GM12878 (cell line): ENCODE data around the gene ARRB2.

Experiments
- ASH2L ChIP-seq: fragments of 300-600, 200-600 bp; sonication (generic); IDR thresholded peaks from 2 replicates; pipeline ENCODE4 v1.6.1; 2017; ENCODE audit warnings: low read depth, mild to moderate bottlenecking, borderline replicate concordance
- CTCF ChIP-seq, 3 experiments: IDR thresholded peaks in 2 of 3; conservative IDR thresholded peaks in 1 of 3; 2 replicates each; pipeline ENCODE4 v1.5.1; 2011; ENCODE audit warnings: low read depth in 3 of 3, low read length in 3 of 3, mild to moderate bottlenecking in 3 of 3, control low read depth in 2 of 3, moderate library complexity in 2 of 3, inconsistent platforms in 1 of 3, mixed read lengths in 1 of 3; ENCODE audit not compliant: control insufficient read depth in 2 of 3, insufficient read depth in 1 of 3; ENCODE audit errors: extremely low read depth in 1 of 3
- FOXK2 ChIP-seq: fragments of 450-650 bp; IDR thresholded peaks from 2 replicates; pipeline ENCODE4 v1.6.1; 2017; ENCODE audit warnings: mild to moderate bottlenecking, moderate library complexity
- MAX ChIP-seq: IDR thresholded peaks from 2 replicates; pipeline ENCODE4 v1.6.1; 2012; ENCODE audit warnings: low read depth, low read length, improper control_type of control experiment
- NBN ChIP-seq: fragments of 450-650 bp; IDR thresholded peaks from 2 replicates; pipeline ENCODE4 v1.6.1; 2016
- NFYA ChIP-seq: IDR thresholded peaks from 2 replicates; pipeline ENCODE4 v1.6.1; 2011; ENCODE audit warnings: low read depth, mild to moderate bottlenecking, low read length, improper control_type of control experiment, borderline replicate concordance
- NR2C2 ChIP-seq: IDR thresholded peaks from 2 replicates; pipeline ENCODE4 v1.6.1; 2011; ENCODE audit warnings: borderline replicate concordance, low read depth; ENCODE audit not compliant: control insufficient read depth, insufficient read length
- POLR2AphosphoS5 ChIP-seq: IDR thresholded peaks from 2 replicates; pipeline ENCODE4 v1.6.1; 2011; ENCODE audit warnings: mild to moderate bottlenecking, low read length, inconsistent platforms
- RAD21 ChIP-seq: IDR thresholded peaks from 2 replicates; pipeline ENCODE4 v1.6.1; 2011; ENCODE audit warnings: mild to moderate bottlenecking, low read depth, low read length, moderate library complexity; ENCODE audit not compliant: insufficient read depth
- SIN3A ChIP-seq: IDR thresholded peaks from 2 replicates; pipeline ENCODE4 v1.6.1; 2012; ENCODE audit warnings: low read depth, low read length, improper control_type of control experiment
- SMAD1 ChIP-seq: fragments of 450-650 bp; IDR thresholded peaks from 2 replicates; pipeline ENCODE4 v1.6.1; 2018; ENCODE audit warnings: mild to moderate bottlenecking, low read depth; ENCODE audit not compliant: partially characterized antibody
- TAF1 ChIP-seq: IDR thresholded peaks from 2 replicates; pipeline ENCODE4 v1.6.1; 2011; ENCODE audit warnings: mild to moderate bottlenecking, low read depth, low read length, borderline replicate concordance
- YY1 ChIP-seq: IDR thresholded peaks from 2 replicates; pipeline ENCODE4 v1.6.1; 2011; ENCODE audit warnings: low read depth, mild to moderate bottlenecking, low read length

- no peak for TF ChIP-seq CTCF (IDR thresholded peaks at IDR 0.05 in 2 of 3, conservative IDR thresholded peaks at IDR 0.05 in 1 of 3; ENCODE audit: control insufficient read depth in 2 of 3, extremely low read depth in 1 of 3, insufficient read depth in 1 of 3, low read depth in 3 of 3, low read length in 3 of 3)
- no peak for TF ChIP-seq NBN
- TF ChIP-seq MAX, result no peak
- TF ChIP-seq RAD21, result no peak
- TF ChIP-seq NFYA, result no peak
- no peak for TF ChIP-seq ASH2L
- TF ChIP-seq NR2C2, result no peak
- TF ChIP-seq FOXK2, result no peak
- no peak for TF ChIP-seq POLR2AphosphoS5
- TF ChIP-seq SIN3A, result no peak
- no peak for TF ChIP-seq SMAD1
- TF ChIP-seq TAF1, result no peak
- TF ChIP-seq YY1, result no peak
Observed at GRCh38 chr17:4663711-4664110, 46.7 kb upstream of the ARRB2 start.
